Keratinocyte (primary cell): ENCODE results near the gene MET. TPM values are rescaled to one million over a fixed set of nuclear protein-coding genes. Genes with fewer than 3 reads are reported as not detected.

Experiments
- DNase-seq: peaks from one replicate; pipeline ENCODE4 v3.0.0-alpha.2; 2011; ENCODE audit warnings: low read depth, missing footprints, low spot score
- FAIRE-seq: peaks from 2 replicates; lab custom pipeline; 2011; peaks lifted over from hg19 to GRCh38; lab: Jason Lieb, UNC
- H2AFZ ChIP-seq: 2 replicates; pipeline ENCODE4 v1.6.0; 2012; ENCODE audit warnings: low read length, control low read depth, inconsistent platforms; ENCODE audit not compliant: control insufficient read depth
- H3K27ac ChIP-seq: 2 replicates; pipeline ENCODE4 v1.5.1; 2011; ENCODE audit warnings: low read length; ENCODE audit not compliant: control insufficient read depth, insufficient read depth
- H3K27me3 ChIP-seq: 3 replicates; pipeline ENCODE4 v1.6.0; 2011; ENCODE audit warnings: low read length; ENCODE audit not compliant: control insufficient read depth, insufficient read depth; ENCODE audit errors: extremely low read depth
- H3K36me3 ChIP-seq, 2 experiments: 2 replicates in 1 of 2; 3 replicates in 1 of 2; pipeline ENCODE4 v1.5.1; 2011; ENCODE audit warnings: low read length in 2 of 2, mild to moderate bottlenecking in 1 of 2; ENCODE audit not compliant: control insufficient read depth in 2 of 2, insufficient read depth in 2 of 2; ENCODE audit errors: extremely low read depth in 1 of 2
- H3K4me1 ChIP-seq: 3 replicates; pipeline ENCODE4 v1.5.1; 2011; ENCODE audit warnings: low read length; ENCODE audit not compliant: control insufficient read depth, insufficient read depth; ENCODE audit errors: extremely low read depth
- H3K4me2 ChIP-seq: 3 replicates; pipeline ENCODE4 v1.6.0; 2011; ENCODE audit warnings: low read depth, low read length; ENCODE audit not compliant: control insufficient read depth, insufficient read depth; ENCODE audit errors: extremely low read depth
- H3K4me3 ChIP-seq, 3 experiments: fragments of 200-600 bp in 1 of 3; sonication (generic) in 1 of 3; 2 replicates in 2 of 3; 3 replicates in 1 of 3; pipeline ENCODE4 v1.5.1; 2011 to 2016; ENCODE audit warnings: low read length in 3 of 3, mild to moderate bottlenecking in 3 of 3, control low read depth in 2 of 3, inconsistent platforms in 1 of 3, low read depth in 1 of 3, mixed read lengths in 1 of 3, mixed run types in 1 of 3, moderate library complexity in 1 of 3; ENCODE audit not compliant: control insufficient read depth in 2 of 3, insufficient read depth in 2 of 3; ENCODE audit errors: extremely low read depth in 1 of 3
- H3K79me2 ChIP-seq: 2 replicates; pipeline ENCODE4 v1.6.0; 2012; ENCODE audit warnings: low read length; ENCODE audit not compliant: control insufficient read depth, insufficient read depth
- H3K9ac ChIP-seq: 3 replicates; pipeline ENCODE4 v1.6.0; 2011; ENCODE audit warnings: low read length; ENCODE audit not compliant: control insufficient read depth, insufficient read depth; ENCODE audit errors: extremely low read depth
- H3K9me1 ChIP-seq: 3 replicates; pipeline ENCODE4 v1.6.0; 2011; ENCODE audit warnings: low read length; ENCODE audit not compliant: control insufficient read depth, insufficient read depth; ENCODE audit errors: extremely low read depth
- H3K9me3 ChIP-seq: 2 replicates; pipeline ENCODE4 v1.5.1; 2012; ENCODE audit warnings: low read depth, low read length; ENCODE audit not compliant: control insufficient read depth
- H4K20me1 ChIP-seq: 3 replicates; pipeline ENCODE4 v1.6.0; 2011; ENCODE audit warnings: low read length; ENCODE audit not compliant: control insufficient read depth, insufficient read depth; ENCODE audit errors: extremely low read depth
- EZH2 ChIP-seq: IDR thresholded peaks from one replicate; pipeline ENCODE4 v1.6.1; 2012; ENCODE audit warnings: inconsistent platforms, mild to moderate bottlenecking, low read length, moderate library complexity
- dilution Hi-C: fragments of 300-500 bp; cut with MboI; formaldehyde crosslinking; loops from one replicate; pipeline ENCODE4 v1.7.0; 2020; ENCODE audit warnings: low sequenced_read_pairs; ENCODE audit not compliant: extremely low pct_ligation_motif_present
- polyA plus RNA-seq, 5 experiments: library from polyadenylated mRNA; depleted of rRNA in 3 of 5; stranded (reverse) in 3 of 5; stranded (forward) in 1 of 5; unstranded in 1 of 5; fragments of >200 nt; gene quantifications; 1 replicate in 1 of 5; 2 replicates in 3 of 5; 3 replicates in 1 of 5; pipeline versions ENCODE4 v1.2.1 to v1.2.3, GENCODE V29; 2011 to 2012; ENCODE audit warnings: missing spikeins in 2 of 5, low read depth in 1 of 5, low replicate concordance in 1 of 5
- TF ChIP-seq, protein P1 (sequence below), 3 experiments: IDR thresholded peaks in 1 of 3; conservative IDR thresholded peaks in 1 of 3; optimal IDR thresholded peaks in 1 of 3; 2 replicates in 2 of 3; 3 replicates in 1 of 3; pipeline versions ENCODE3 to v1.5.1; 2011; ENCODE audit warnings: low read length in 3 of 3, mild to moderate bottlenecking in 3 of 3, moderate library complexity in 2 of 3, control low read depth in 1 of 3, inconsistent platforms in 1 of 3; ENCODE audit not compliant: insufficient read depth in 2 of 3; ENCODE audit errors: extremely low read depth in 1 of 3

Gene MET
- polyA plus RNA-seq, 1 donor (not counting 4 experiments of a cell fraction or from before 2014, with no cell fraction given), result 117 TPM

DNA sequence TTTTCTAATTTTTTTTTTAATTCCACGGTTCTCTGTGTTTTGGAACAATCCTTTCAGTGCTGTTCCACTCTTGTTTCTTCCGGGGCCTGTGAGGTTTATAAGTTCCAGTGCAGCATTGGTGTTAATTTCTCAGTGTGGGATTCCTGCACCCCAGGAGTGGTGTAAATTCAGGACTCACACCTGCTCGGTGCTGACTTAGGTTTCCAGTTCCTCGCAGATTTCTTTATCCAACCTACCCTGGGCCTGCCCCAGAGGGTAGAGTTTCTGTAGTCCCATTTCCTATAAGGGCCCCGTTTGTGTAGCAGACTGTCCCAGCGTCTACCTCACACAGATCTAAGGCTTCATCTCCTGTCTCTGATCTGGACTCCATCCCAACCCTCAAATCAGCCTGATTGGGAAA is 27.4 kb upstream of the MET start:
- Histone ChIP-seq H3K4me3 (no peak overlapping the region), H3K4me1 (no peaks in the 10 kb centered on the region), H3K27me3 (no peaks in the 10 kb centered on the region), H3K4me2 (no peak overlapping the region), H3K79me2 (no peaks in the 10 kb centered on the region), H4K20me1 (no peaks in the 10 kb centered on the region), H3K9ac (no peak overlapping the region), H3K36me3 (no peaks in the 10 kb centered on the region), H3K9me3 (no peaks in the 10 kb centered on the region), H2AFZ (no peak overlapping the region), H3K9me1 (no peaks in the 10 kb centered on the region), H3K27ac (no peak overlapping the region)
- TF ChIP-seq EZH2, result no peak
- TF ChIP-seq, protein P1, sequence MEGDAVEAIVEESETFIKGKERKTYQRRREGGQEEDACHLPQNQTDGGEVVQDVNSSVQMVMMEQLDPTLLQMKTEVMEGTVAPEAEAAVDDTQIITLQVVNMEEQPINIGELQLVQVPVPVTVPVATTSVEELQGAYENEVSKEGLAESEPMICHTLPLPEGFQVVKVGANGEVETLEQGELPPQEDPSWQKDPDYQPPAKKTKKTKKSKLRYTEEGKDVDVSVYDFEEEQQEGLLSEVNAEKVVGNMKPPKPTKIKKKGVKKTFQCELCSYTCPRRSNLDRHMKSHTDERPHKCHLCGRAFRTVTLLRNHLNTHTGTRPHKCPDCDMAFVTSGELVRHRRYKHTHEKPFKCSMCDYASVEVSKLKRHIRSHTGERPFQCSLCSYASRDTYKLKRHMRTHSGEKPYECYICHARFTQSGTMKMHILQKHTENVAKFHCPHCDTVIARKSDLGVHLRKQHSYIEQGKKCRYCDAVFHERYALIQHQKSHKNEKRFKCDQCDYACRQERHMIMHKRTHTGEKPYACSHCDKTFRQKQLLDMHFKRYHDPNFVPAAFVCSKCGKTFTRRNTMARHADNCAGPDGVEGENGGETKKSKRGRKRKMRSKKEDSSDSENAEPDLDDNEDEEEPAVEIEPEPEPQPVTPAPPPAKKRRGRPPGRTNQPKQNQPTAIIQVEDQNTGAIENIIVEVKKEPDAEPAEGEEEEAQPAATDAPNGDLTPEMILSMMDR (optimal IDR thresholded peaks at IDR 0.05 in 1 of 3, IDR thresholded peaks at IDR 0.05 in 1 of 3, conservative IDR thresholded peaks at IDR 0.05 in 1 of 3; ENCODE audit: extremely low read depth in 1 of 3, insufficient read depth in 2 of 3, low read length in 3 of 3), result no peak
- FAIRE-seq (no peak), DNase-seq (no peak)
- dilution Hi-C loops, result no loop called here

DNA sequence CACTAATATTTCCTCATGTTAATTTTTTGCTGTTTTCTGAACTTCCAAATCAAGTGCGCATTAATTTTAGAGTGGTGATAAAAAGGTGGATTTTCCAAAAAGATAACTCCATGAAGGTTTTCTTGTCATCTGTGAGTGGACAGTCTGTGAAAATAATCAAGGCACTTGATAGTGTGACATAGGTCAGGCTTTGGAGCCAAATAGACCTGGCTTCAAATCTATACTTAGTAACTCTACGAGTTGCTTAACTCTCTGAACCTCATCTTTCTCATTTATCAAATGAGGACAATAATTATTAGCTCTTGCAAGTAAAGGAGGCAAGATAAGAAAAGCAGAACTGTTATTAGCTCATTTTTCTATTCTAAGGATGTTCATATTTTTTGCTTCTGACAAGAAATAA is 24.7 kb upstream of the MET start:
- H3K4me3 ChIP-seq, result no peak overlapping the region
- H3K9ac ChIP-seq, result no peak overlapping the region

More for the DNA sequence above, 24.7 kb upstream of the MET start:
- Histone ChIP-seq H3K9me3 (no peaks in the 10 kb centered on the region), H3K9me1 (no peaks in the 10 kb centered on the region), H3K36me3 (no peaks in the 10 kb centered on the region), H3K27me3 (no peaks in the 10 kb centered on the region), H3K27ac (no peak overlapping the region), H4K20me1 (no peaks in the 10 kb centered on the region), H3K79me2 (no peaks in the 10 kb centered on the region), H3K4me1 (peaks cover 5% of the 10 kb centered on the region), H2AFZ (no peak overlapping the region), H3K4me2 (no peak overlapping the region)
- FAIRE-seq (no peak), DNase-seq (no peak)
- no peak for TF ChIP-seq EZH2
- TF ChIP-seq, protein P1 (optimal IDR thresholded peaks at IDR 0.05 in 1 of 3, IDR thresholded peaks at IDR 0.05 in 1 of 3, conservative IDR thresholded peaks at IDR 0.05 in 1 of 3; ENCODE audit: extremely low read depth in 1 of 3, insufficient read depth in 2 of 3, low read length in 3 of 3), result no peak
- dilution Hi-C loops, result no loop called here
